HG02938 (cell line): ENCODE data around the gene B4GALT4.

Source experiments
- ATAC-seq: cut with Tn5 transposase; IDR thresholded peaks from one replicate; pipeline ENCODE4 v1.9.1; 2021; ENCODE audit warnings: mild to moderate bottlenecking, moderate library complexity; ENCODE audit not compliant: unreplicated experiment

B4GALT4 gene

DNA sequence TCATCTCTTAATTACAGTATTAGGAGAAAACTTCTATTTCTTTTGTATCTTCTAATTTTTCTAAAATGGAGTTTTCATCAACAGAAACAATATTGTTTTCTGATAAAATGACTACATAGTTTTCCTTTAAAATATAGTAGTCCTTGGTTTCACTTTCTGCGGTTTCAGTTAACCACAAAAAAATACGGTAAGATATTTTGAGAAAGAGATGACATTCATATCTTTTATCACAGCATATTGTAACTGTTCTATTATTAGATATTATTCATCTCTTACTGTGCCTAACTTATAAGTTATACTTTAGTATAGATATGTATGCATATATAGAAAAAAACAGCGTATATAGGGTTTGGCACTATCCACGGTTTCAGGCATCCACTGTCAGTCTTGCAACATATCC, 2.3 kb downstream of the B4GALT4 start:
- no peak for ATAC-seq

DNA sequence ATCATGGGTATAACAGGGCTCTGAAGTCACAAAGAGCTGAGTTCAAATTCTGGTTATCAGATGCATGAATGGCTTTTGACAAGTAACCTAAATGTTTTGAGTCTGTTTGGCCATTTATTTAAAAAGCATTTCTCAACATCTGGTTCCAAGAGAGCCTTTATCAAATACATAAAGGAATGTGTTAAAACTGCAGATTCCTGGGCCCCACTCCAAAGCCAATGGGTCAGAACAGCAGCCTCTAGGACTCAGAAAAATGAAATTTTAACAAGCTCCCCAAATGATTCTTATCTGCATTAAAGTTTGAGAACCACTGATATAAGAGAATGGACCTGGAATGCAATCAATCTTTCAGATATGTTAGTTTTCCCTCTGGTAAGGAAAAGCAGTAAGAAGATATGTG, 3.4 kb downstream of the B4GALT4 start:
- no peak for ATAC-seq

- ATAC-seq = no peak
Observed at GRCh38 chr3:119236756-119237155, 3.9 kb downstream of the B4GALT4 start.

GRCh38 chr3:119235151-119235550, 5.5 kb downstream of the B4GALT4 start:
- ATAC-seq = no peak

GRCh38 chr3:119234610-119235009, 6.1 kb downstream of the B4GALT4 start:
- no peak for ATAC-seq

GRCh38 chr3:119230745-119231144, 9.9 kb downstream of the B4GALT4 start:
- no peak for ATAC-seq

GRCh38 chr3:119230071-119230470, 10.6 kb downstream of the B4GALT4 start:
- no peak for ATAC-seq

DNA sequence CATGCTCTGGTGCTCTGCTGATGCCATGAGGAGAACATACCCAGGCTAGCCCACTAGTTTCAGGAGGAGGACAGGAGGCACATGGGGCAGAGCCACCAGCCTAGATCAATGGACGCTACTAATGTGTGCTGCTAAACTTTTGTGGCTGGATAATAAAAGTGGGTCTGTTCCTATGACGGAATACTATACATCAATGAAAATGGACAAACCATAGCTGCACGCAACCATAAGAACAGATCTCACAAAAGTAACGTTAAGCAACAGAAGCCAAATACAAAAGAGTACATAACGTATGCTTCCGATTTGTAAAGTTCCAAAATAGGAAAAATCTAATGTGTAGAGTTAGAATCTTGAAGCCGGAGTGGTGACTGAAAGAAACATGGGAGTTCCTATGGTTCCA, 11.5 kb downstream of the B4GALT4 start:
- ATAC-seq = no peak

GRCh38 chr3:119228373-119229145, 12.1 kb downstream of the B4GALT4 start:
- ATAC-seq = no peak

- no peak for ATAC-seq
Observed at GRCh38 chr3:119227070-119227850, 13.4 kb downstream of the B4GALT4 start.

- ATAC-seq = no peak
Observed at GRCh38 chr3:119225121-119225520, 15.6 kb downstream of the B4GALT4 start.

DNA sequence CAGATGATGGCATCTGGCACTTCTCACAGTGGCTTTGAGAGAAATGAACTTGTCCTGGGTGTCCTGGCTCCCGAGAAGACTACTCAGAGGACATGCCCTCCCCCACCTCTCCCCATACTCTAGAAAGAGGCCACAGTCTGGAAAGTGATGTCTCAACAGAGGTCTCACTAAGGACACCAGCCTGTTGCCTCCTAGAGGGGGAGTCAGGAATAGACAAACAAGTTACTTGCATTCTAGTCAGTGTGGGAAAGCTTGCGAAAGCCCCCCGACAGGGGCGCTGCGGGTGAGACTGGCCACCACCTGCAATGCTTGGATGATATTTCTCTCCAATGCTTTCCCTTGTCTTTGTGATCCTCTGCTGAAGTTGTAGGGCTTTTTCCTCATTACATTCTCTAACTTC, 17.2 kb downstream of the B4GALT4 start:
- no peak for ATAC-seq

DNA sequence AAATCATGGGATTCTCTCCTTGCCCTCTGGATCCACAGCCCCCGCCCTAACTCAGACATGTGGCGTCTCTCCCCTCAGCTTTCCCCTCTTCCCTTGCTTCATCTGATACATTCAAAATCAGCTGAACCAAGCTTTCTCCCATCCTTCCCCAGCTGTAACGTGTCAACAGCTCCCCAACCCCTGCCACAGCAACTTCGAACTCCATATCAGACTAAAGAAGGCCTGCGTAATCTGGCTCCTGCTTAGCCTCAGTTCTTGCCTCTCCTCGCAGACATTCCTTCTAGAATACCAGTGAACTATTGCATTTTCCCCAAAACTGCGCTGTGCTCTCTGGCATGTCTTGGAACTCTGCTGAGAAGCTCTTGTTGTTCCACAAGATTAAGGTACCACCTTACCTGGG, 18.3 kb downstream of the B4GALT4 start:
- ATAC-seq = no peak

DNA sequence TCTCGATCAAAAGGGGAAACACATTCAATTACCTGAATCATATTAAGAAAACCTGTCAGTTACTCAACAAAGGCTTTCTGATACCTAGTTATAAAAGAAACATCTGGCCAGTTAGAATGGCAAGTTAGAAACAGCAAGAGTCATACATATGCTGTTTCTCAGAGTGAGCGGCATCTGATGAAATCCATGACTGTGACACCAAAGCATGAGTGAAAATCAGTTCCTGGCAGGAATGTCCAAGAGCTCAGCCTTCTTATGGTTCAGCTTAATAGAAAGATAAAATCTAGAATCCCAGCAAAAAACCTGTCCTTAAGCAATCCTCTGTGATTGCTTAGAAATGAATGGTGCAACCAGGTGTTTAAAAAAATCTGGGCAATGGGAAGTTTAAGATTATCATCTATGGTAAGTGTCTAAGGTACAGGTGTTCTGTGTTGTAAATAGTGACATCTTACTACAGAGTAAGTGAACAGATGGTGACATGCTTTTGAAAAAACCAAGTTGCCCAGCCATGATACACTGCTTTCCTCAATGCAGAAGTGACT, 18.8 kb downstream of the B4GALT4 start:
- ATAC-seq = no peak

- no peak for ATAC-seq
Observed at GRCh38 chr3:119220970-119221667, 19.6 kb downstream of the B4GALT4 start.

DNA sequence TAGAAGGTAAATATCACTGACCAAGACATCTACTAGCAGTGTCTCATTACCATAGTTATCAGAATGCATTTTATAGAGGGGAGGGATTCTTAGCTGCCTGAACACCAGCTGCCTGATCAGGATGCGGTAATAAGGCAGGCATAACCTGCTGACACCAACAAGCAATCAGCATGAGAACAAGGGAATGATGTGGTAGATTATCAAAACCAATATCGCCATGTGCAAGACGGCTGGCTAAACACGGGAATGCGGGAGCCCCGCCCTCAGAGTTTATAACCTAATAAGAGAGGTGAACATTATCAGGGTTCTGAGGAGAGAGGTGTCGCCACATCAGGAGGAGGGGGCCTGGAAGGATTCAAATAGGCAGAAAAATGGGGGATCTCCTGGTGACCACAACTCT, 20.5 kb downstream of the B4GALT4 start:
- no peak for ATAC-seq

GRCh38 chr3:119219069-119219468, 21.6 kb downstream of the B4GALT4 start:
- ATAC-seq = peak; percentile 99

DNA sequence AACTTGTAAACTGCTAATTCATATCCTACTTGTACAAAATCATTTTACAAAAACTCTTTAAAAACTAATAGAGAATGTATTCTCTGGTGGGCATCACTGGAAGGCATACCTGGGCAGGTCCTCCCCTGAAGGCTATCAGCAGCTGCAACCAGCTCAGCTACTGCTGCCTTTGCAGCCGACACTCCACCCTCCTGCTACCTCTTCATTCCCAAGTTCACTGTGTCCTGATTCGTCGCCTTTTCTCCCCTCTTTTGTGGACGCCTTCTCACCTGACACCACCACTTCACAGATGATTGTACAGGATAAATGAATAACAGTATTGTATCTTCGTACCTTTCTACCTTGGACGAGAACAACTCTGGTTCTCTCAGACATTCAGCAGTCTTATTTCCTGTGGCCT, 28.9 kb downstream of the B4GALT4 start:
- ATAC-seq = no peak

- ATAC-seq = no peak
Observed at GRCh38 chr3:119211193-119211592, 29.5 kb downstream of the B4GALT4 start.

DNA sequence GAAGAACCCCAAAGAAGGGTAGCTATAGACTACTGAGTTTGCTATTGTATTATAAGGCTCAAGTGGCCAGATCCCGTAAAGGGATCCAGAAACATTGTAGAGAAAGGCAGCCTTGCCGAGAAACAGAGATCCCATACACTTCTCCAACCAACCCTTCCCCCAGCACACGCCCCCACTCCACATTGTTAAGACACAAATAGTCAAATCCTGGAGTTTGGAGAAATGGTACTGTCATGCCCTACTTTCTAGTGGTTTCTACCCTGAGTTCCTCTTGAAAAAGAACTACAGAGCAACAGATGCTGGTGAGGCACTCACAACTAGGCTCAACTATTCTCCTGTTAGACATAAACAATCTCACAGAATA, 33.2 kb downstream of the B4GALT4 start:
- ATAC-seq = no peak
